Prostate gland (tissue), 2 donors: ENCODE data around the gene TRIL.

Experiments used
- POLR2A ChIP-seq: fragments of 450-650 bp; IDR thresholded peaks from one replicate; pipeline ENCODE4 v1.6.1; 2016; ENCODE audit warnings: antibody characterized with exemption, mild to moderate bottlenecking
- POLR2AphosphoS5 ChIP-seq: sonication (generic); formaldehyde crosslinking; IDR thresholded peaks from one replicate; pipeline ENCODE4 v1.6.1; 2017; ENCODE audit warnings: antibody characterized with exemption
- TF ChIP-seq, protein P1 (sequence below), 4 experiments: fragments of 200-600 bp in 2 of 4; fragments of 450-650 bp in 2 of 4; sonication (generic) in 2 of 4; IDR thresholded peaks; 1 replicate in 3 of 4; 2 replicates in 1 of 4; pipeline ENCODE4 v1.5.1; 2016 to 2019; ENCODE audit warnings: antibody characterized with exemption in 4 of 4, mild to moderate bottlenecking in 2 of 4, moderate library complexity in 2 of 4

GRCh38 chr7:28955356-28955717, 2.8 kb downstream of the TRIL start:
- TF ChIP-seq POLR2A, result no peak
- TF ChIP-seq, protein P1, sequence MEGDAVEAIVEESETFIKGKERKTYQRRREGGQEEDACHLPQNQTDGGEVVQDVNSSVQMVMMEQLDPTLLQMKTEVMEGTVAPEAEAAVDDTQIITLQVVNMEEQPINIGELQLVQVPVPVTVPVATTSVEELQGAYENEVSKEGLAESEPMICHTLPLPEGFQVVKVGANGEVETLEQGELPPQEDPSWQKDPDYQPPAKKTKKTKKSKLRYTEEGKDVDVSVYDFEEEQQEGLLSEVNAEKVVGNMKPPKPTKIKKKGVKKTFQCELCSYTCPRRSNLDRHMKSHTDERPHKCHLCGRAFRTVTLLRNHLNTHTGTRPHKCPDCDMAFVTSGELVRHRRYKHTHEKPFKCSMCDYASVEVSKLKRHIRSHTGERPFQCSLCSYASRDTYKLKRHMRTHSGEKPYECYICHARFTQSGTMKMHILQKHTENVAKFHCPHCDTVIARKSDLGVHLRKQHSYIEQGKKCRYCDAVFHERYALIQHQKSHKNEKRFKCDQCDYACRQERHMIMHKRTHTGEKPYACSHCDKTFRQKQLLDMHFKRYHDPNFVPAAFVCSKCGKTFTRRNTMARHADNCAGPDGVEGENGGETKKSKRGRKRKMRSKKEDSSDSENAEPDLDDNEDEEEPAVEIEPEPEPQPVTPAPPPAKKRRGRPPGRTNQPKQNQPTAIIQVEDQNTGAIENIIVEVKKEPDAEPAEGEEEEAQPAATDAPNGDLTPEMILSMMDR (IDR thresholded peaks at IDR 0.05), result no peak
- no peak for TF ChIP-seq POLR2AphosphoS5
